VCaP (cell line): ENCODE measurements around the gene FIS1.

Experiments
- H3K27ac ChIP-seq: fragments of 450-650 bp; 2 replicates; pipeline ENCODE4 v1.5.1; 2017
- CTCF ChIP-seq: fragments of 450-650 bp; conservative IDR thresholded peaks from 2 replicates; pipeline ENCODE4 v1.5.1; 2017; ENCODE audit warnings: mild to moderate bottlenecking, moderate library complexity

Gene FIS1

GRCh38 chr7:101234636-101235035 lies 10.2 kb downstream of the FIS1 start:
- H3K27ac ChIP-seq, result no peak overlapping the region
- no peak for TF ChIP-seq CTCF

GRCh38 chr7:101233907-101234547 lies 10.9 kb downstream of the FIS1 start:
- TF ChIP-seq CTCF, result no peak
- H3K27ac ChIP-seq, result no peak overlapping the region

GRCh38 chr7:101232141-101232850 lies 12.6 kb downstream of the FIS1 start:
- TF ChIP-seq CTCF, result no peak
- peak overlapping the region; percentile 89 for H3K27ac ChIP-seq

- peak overlapping the region; percentile 89 for H3K27ac ChIP-seq
- no peak for TF ChIP-seq CTCF
Measured at GRCh38 chr7:101231644-101232043, 13.2 kb downstream of the FIS1 start.

DNA sequence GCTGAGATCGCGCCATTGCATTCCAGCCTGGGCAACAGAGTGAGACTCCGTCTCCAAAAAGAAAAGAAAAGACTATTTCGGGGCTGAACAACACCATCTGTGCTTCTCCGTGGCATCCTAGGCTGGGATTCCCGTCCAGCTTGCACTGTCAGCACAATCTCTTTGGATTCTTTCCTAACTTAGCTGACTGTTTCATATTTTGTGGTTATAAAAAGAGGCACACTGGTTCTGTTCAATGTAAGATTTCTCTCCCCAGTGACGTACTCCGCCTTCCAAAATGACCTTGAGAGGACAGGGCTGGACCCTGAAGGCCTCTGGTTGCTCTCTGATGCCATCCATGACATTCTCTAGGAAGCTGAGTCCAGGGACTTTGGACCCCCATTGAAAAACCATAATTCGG lies 18.2 kb downstream of the FIS1 start:
- H3K27ac ChIP-seq, result no peak overlapping the region
- TF ChIP-seq CTCF, result no peak

GRCh38 chr7:101225650-101226049 lies 19.2 kb downstream of the FIS1 start:
- no peak overlapping the region for H3K27ac ChIP-seq
- TF ChIP-seq CTCF, result no peak

DNA sequence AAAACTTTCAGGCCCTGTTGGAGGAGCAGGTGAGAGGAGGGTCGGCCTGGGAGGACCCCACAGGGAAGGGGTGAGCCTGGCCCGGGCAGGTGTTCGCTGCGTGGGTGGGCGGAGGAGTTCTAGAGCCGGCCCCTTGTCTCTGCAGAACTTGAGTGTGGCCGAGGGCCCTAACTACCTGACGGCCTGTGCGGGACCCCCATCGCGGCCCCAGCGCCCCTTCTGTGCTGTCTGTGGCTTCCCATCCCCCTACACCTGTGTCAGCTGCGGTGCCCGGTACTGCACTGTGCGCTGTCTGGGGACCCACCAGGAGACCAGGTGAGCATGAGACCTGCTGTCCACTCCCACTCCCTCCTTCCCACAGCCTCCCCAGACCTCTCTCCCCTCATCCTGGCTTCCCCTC lies 21.4 kb downstream of the FIS1 start:
- TF ChIP-seq CTCF, result no peak
- H3K27ac ChIP-seq, result no peak overlapping the region
